Measurements from ENCODE around the gene GPC6.
"Not testable (repeated sequence)": the region's sequence is repeated elsewhere in the genome, so short reads cannot be mapped to it uniquely, and the experiment has no call there.

GPC6 gene

GRCh38 chr13:94182185-94182761 lies 955.7 kb downstream of the GPC6 start:
- no peaks in the 10 kb centered on the region for H3K9me3 ChIP-seq
- no peaks in the 10 kb centered on the region for H3K27me3 ChIP-seq (ENCODE audit: low read depth)
- H3K4me1 ChIP-seq: 0 out of 2 replicates have a peak, but pooled peaks cover 3% of the 10 kb centered on the region
- in situ Hi-C loops (cut with MboI; ENCODE audit: low sequenced_read_pairs): no loop called here
- no peak for DNase-seq (ENCODE audit: low spot score in 2 of 2)
- no peak overlapping the region for H3K4me3 ChIP-seq
- no peaks in the 10 kb centered on the region for H3K36me3 ChIP-seq (replicated peaks)

DNA sequence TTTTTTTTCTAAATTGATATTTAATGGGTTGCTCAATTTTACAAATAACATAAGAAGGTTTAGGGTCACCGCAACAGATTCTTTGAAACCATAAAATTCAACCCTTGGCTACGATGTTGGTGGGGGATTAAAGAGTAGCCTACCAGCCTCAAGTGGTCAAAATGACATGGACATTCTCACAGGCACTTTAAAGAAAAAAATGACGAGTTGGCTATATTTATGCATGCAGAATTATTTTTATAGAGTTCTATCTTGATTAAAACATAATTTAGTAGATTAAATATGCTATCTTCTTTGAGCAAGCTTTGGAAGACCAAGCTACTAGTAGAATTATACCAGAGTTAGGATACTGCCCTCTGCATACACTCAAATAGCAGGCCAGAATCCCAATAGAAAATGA lies 959.9 kb downstream of the GPC6 start:
- H3K4me1 ChIP-seq: peaks cover 18% of the 10 kb centered on the region
- DNase-seq (ENCODE audit: low spot score in 2 of 2): no peak
- in situ Hi-C loops (cut with MboI; ENCODE audit: low sequenced_read_pairs): no loop called here
- no peaks in the 10 kb centered on the region for H3K9me3 ChIP-seq
- no peak overlapping the region for H3K4me3 ChIP-seq
- no peaks in the 10 kb centered on the region for H3K27me3 ChIP-seq (ENCODE audit: low read depth)
- no peaks in the 10 kb centered on the region for H3K36me3 ChIP-seq (replicated peaks)

DNA sequence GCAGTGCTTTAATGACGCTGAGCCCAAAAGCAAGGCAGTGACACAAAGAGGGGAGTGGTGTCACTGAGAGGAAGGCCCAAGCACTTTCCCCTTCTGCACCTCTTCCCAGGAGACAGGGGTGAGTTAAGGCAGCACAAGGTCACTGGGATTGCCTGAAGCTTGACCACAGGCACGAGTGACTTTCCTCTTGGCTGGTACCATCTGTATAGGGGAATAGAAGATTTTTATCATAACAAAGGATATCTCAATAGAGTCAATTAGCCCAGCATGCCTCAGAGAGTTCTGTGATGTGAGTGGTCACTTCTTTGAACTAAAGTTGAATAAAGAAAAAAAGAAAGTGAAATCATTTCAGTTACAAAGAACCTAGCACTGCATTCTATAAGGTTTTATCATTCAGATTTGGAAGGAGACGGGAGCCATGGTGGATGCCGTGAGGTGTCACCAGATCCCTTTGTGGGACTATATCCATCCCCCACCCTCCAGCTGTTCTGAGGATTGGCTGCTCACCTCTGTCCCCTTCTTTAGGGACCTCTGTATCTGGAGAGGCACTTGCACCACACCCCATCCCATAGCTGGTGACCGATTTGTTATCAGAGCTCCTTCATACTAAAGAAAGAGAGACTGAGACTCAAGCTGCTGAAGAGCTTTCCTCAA lies 961.7 kb downstream of the GPC6 start:
- peaks cover 21% of the 10 kb centered on the region for H3K4me1 ChIP-seq
- H3K27me3 ChIP-seq (ENCODE audit: low read depth): no peaks in the 10 kb centered on the region
- no peaks in the 10 kb centered on the region for H3K36me3 ChIP-seq (replicated peaks)
- H3K4me3 ChIP-seq: no peak overlapping the region
- DNase-seq (ENCODE audit: low spot score in 2 of 2): peak; percentile 72 to 91
- H3K9me3 ChIP-seq: no peaks in the 10 kb centered on the region
- in situ Hi-C loops (cut with MboI; ENCODE audit: low sequenced_read_pairs): no loop called here

GRCh38 chr13:94192431-94192975 lies 965.9 kb downstream of the GPC6 start:
- H3K36me3 ChIP-seq (replicated peaks): no peaks in the 10 kb centered on the region
- no peaks in the 10 kb centered on the region for H3K27me3 ChIP-seq (ENCODE audit: low read depth)
- in situ Hi-C loops (cut with MboI; ENCODE audit: low sequenced_read_pairs): no loop called here
- H3K9me3 ChIP-seq: no peaks in the 10 kb centered on the region
- peaks cover 22% of the 10 kb centered on the region for H3K4me1 ChIP-seq
- H3K4me3 ChIP-seq: no peak overlapping the region
- DNase-seq (ENCODE audit: low spot score in 2 of 2): peak; percentile 47 to 72

GRCh38 chr13:94195715-94196114 lies 969.1 kb downstream of the GPC6 start:
- peaks cover 7% of the 10 kb centered on the region; the same call in 1 of the 2 replicates for H3K4me1 ChIP-seq
- DNase-seq (ENCODE audit: low spot score in 2 of 2): no peak
- in situ Hi-C loops (cut with MboI; ENCODE audit: low sequenced_read_pairs): no loop called here

DNA sequence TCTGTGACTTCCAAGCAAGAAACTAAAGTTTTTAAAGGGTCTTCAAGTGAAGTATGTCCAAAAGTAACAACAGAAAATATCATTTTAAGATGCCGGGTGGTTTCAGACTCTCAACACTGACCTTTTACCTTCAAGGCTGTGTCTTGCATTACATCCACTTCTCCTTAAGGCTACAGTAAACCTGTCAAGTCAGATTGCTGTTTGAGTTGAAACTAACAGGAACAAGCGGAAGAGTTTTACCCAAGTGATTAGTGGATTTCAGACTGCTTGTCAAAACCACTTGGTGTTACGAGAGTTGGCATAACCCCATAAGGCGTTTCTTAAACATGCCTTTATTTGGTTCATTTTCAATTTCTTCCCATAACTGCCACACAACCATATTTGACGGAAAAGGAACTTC lies 969.8 kb downstream of the GPC6 start:
- no peak overlapping the region for H3K4me3 ChIP-seq
- H3K36me3 ChIP-seq (replicated peaks): no peaks in the 10 kb centered on the region
- H3K4me1 ChIP-seq: 0 out of 2 replicates have a peak, but pooled peaks cover 5% of the 10 kb centered on the region
- DNase-seq (ENCODE audit: low spot score in 2 of 2): no peak
- in situ Hi-C loops (cut with MboI; ENCODE audit: low sequenced_read_pairs): no loop called here
- H3K9me3 ChIP-seq: no peaks in the 10 kb centered on the region
- no peaks in the 10 kb centered on the region for H3K27me3 ChIP-seq (ENCODE audit: low read depth)

More at GRCh38 chr13:94195715-94196114, 969.1 kb downstream of the GPC6 start:
- Histone ChIP-seq H3K4me3 (no peak overlapping the region), H3K27me3 (ENCODE audit: low read depth) (no peaks in the 10 kb centered on the region), H3K36me3 (replicated peaks) (no peaks in the 10 kb centered on the region), H3K9me3 (no peaks in the 10 kb centered on the region)

GRCh38 chr13:94198681-94199080 lies 972.1 kb downstream of the GPC6 start:
- Histone ChIP-seq H3K27me3 (ENCODE audit: low read depth) (no peaks in the 10 kb centered on the region), H3K4me3 (no peak overlapping the region), H3K36me3 (replicated peaks) (no peaks in the 10 kb centered on the region), H3K9me3 (no peaks in the 10 kb centered on the region), H3K4me1 (peaks cover 6% of the 10 kb centered on the region)
- in situ Hi-C loops (cut with MboI; ENCODE audit: low sequenced_read_pairs): no loop called here
- DNase-seq (ENCODE audit: low spot score in 2 of 2): no peak

DNA sequence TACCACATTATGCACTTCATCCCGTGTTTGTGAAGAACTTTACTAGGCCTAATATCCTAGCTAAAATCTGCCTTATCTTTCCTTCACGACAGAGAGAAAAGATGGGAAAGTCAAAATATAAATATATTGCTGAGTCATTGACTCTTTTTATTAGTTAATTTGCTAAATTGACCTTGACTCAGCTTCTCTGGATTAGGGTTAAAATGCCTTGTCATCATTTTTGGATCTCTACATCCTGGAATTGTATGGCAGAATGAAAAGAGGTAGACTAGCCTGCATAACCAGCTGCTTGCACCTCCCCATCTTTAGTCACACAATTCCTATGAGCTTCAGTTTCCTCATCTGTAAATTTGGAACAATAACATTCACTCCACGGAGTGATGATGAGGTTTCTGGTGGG lies 972.5 kb downstream of the GPC6 start:
- in situ Hi-C loops (cut with MboI; ENCODE audit: low sequenced_read_pairs): no loop called here
- Histone ChIP-seq H3K27me3 (ENCODE audit: low read depth) (no peaks in the 10 kb centered on the region), H3K4me1 (peaks cover 10% of the 10 kb centered on the region), H3K9me3 (no peaks in the 10 kb centered on the region), H3K4me3 (no peak overlapping the region), H3K36me3 (replicated peaks) (no peaks in the 10 kb centered on the region)
- no peak for DNase-seq (ENCODE audit: low spot score in 2 of 2)

DNA sequence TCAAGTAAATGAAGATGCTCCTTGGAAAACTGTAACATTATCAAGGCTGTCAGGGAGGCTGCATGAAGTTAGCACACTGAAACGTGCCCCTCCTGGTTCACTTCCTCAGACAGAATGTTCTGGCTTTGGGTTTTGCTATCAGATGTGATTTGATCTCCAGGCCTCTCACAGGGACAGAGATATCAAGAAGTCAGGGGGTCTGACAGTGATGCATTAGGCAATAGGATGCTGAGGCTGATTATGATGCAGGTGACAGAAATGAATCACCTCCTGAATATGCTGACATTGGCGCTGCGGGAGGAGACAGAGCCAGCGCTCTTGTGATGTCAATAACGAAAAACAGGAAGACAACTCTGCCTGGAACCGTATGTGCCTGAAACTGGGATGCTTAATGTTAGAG lies 974.4 kb downstream of the GPC6 start:
- Histone ChIP-seq H3K4me3 (no peak overlapping the region), H3K9me3 (no peaks in the 10 kb centered on the region), H3K4me1 (peaks cover 20% of the 10 kb centered on the region), H3K36me3 (replicated peaks) (no peaks in the 10 kb centered on the region), H3K27me3 (ENCODE audit: low read depth) (no peaks in the 10 kb centered on the region)
- no peak for DNase-seq (ENCODE audit: low spot score in 2 of 2)
- in situ Hi-C loops (cut with MboI; ENCODE audit: low sequenced_read_pairs): no loop called here

DNA sequence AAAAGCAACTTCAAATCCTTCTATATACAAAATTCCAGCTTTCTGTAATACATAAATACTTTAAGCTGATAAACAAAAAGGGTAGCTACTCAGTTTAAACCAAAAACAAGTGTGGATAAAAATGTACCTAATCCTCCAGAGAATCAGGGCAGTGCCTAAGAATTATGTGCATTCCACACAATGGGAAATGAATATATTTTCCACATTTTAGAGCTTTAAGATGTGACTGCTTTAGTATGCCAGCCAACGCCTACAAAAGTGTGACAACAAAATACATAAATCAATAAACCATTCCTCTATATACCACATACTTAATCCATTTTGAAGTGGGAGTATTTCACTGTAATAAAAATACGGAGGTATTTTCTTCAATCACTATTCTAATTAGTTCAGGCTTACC lies 977.6 kb downstream of the GPC6 start:
- Histone ChIP-seq H3K27me3 (ENCODE audit: low read depth) (no peaks in the 10 kb centered on the region), H3K4me1 (peaks cover 22% of the 10 kb centered on the region), H3K4me3 (no peak overlapping the region), H3K9me3 (no peaks in the 10 kb centered on the region), H3K36me3 (replicated peaks) (no peaks in the 10 kb centered on the region)
- in situ Hi-C loops (cut with MboI; ENCODE audit: low sequenced_read_pairs): no loop called here
- DNase-seq (ENCODE audit: low spot score in 2 of 2): peak in 1 of 2 experiments; percentile 86

DNA sequence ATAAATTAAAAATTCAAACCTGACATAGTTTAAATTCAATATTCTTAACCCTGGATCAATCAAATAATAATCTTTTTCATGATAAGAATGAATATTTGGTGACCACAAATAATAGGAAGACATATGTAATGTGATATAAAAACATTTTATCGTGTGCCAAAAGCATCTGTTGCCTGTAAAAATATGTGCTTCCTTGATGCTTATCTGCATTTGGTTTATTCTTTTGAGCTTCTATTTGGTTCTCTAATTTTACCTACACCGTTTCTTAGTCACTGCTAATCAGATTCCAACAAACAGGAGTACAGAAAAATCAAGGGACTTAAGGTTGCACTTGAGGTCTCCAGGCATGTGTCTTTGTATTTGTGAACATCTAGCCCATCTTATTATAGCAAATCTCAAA lies 978.3 kb downstream of the GPC6 start:
- in situ Hi-C loops (cut with MboI; ENCODE audit: low sequenced_read_pairs): no loop called here
- H3K4me1 ChIP-seq: peaks cover 27% of the 10 kb centered on the region
- no peak overlapping the region for H3K4me3 ChIP-seq
- no peak for DNase-seq (ENCODE audit: low spot score in 2 of 2)
- H3K27me3 ChIP-seq (ENCODE audit: low read depth): no peaks in the 10 kb centered on the region
- H3K36me3 ChIP-seq (replicated peaks): no peaks in the 10 kb centered on the region
- no peaks in the 10 kb centered on the region for H3K9me3 ChIP-seq

GRCh38 chr13:94205896-94206295 lies 979.3 kb downstream of the GPC6 start:
- in situ Hi-C loops (cut with MboI; ENCODE audit: low sequenced_read_pairs): no loop called here
- no peak for DNase-seq (ENCODE audit: low spot score in 2 of 2)
- no peaks in the 10 kb centered on the region for H3K36me3 ChIP-seq (replicated peaks)
- H3K4me1 ChIP-seq: peaks cover 36% of the 10 kb centered on the region
- H3K4me3 ChIP-seq: no peak overlapping the region
- no peaks in the 10 kb centered on the region for H3K27me3 ChIP-seq (ENCODE audit: low read depth)
- no peaks in the 10 kb centered on the region for H3K9me3 ChIP-seq

- no peak overlapping the region for H3K4me3 ChIP-seq
- no peaks in the 10 kb centered on the region for H3K36me3 ChIP-seq (replicated peaks)
- no peaks in the 10 kb centered on the region for H3K9me3 ChIP-seq
- peak in 1 of 2 experiments; percentile 30 for DNase-seq (ENCODE audit: low spot score in 2 of 2)
- H3K4me1 ChIP-seq: peaks cover 33% of the 10 kb centered on the region
- no peaks in the 10 kb centered on the region for H3K27me3 ChIP-seq (ENCODE audit: low read depth)
- in situ Hi-C loops (cut with MboI; ENCODE audit: low sequenced_read_pairs): no loop called here
These were observed 982.5 kb downstream of the GPC6 start for GRCh38 chr13:94209117-94209516.

DNA sequence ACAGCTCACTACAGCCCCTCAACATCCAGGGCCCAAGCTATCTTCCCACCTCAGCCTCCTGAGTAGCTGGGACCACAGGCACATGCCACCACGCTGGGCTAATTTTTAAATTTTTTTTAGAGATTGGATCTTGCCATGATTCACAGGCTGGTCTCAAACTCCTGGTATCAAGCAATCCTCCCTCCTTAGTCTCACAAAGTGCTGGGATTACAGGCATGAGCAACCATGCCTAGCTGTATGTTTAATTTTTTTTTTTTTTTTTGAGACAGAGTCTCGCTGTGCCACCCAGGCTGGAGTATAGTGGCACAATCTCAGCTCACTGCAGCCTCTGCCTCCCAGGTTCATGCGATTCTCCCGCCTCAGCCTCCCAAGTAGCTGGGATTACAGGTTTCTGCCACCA lies 983.3 kb downstream of the GPC6 start:
- H3K36me3 ChIP-seq (replicated peaks); in situ Hi-C loops (cut with MboI; ENCODE audit: low sequenced_read_pairs); H3K9me3 ChIP-seq: not testable (repeated sequence)

More for the DNA sequence above, 983.3 kb downstream of the GPC6 start:
- DNase-seq (ENCODE audit: low spot score in 2 of 2); H3K27me3 ChIP-seq (ENCODE audit: low read depth); H3K4me3 ChIP-seq: not testable (repeated sequence)
- peaks cover 33% of the 10 kb centered on the region for H3K4me1 ChIP-seq

Measured in HAP-1 (cell line).